Ectodermal cell (in vitro differentiated cells): Measurements from ENCODE around the gene GRK5.

ENCODE experiments used
- H3K27ac ChIP-seq: 2 replicates; pipeline ENCODE4 v1.7.0; 2013; ENCODE audit warnings: mild to moderate bottlenecking, low read depth, low read length; ENCODE audit not compliant: insufficient read depth, poor library complexity, severe bottlenecking
- H3K27me3 ChIP-seq: 2 replicates; pipeline ENCODE4 v1.7.0; 2013; ENCODE audit warnings: mild to moderate bottlenecking, low read length; ENCODE audit not compliant: insufficient read depth, control insufficient read depth, poor library complexity, severe bottlenecking
- H3K36me3 ChIP-seq: one replicate; pipeline ENCODE4 v1.7.0; 2013; ENCODE audit warnings: low read length; ENCODE audit not compliant: control insufficient read depth, insufficient read depth
- H3K4me1 ChIP-seq: one replicate; pipeline ENCODE4 v1.7.0; 2013; ENCODE audit warnings: low read length; ENCODE audit not compliant: control insufficient read depth, insufficient read depth
- H3K4me3 ChIP-seq: 2 replicates; pipeline ENCODE4 v1.7.0; 2013; ENCODE audit warnings: low read depth, low read length, control low read depth; ENCODE audit not compliant: insufficient read depth
- H3K9me3 ChIP-seq: 2 replicates; pipeline ENCODE4 v1.7.0; 2013; ENCODE audit warnings: mild to moderate bottlenecking, low read length, moderate library complexity; ENCODE audit not compliant: control insufficient read depth
- WGBS, 2 experiments: methylation state at CpG; one replicate each; pipeline ENCODE4 v1.1.7; 2013; ENCODE audit warnings: missing lambda C conversion rate in 2 of 2; 5-methylcytosine and 5-hydroxymethylcytosine counted together

The GRK5 gene

GRCh38 chr10:119373294-119374102 lies 166.1 kb downstream of the GRK5 start:
- no peak overlapping the region for H3K27ac ChIP-seq
- H3K27me3 ChIP-seq = no peaks in the 10 kb centered on the region
- 96% methylated on average over 10 to 13 of the region's 13 CpGs for WGBS, 2 experiments
- H3K9me3 ChIP-seq = no peaks in the 10 kb centered on the region
- peaks cover 37% of the 10 kb centered on the region for H3K4me1 ChIP-seq
- no peaks in the 10 kb centered on the region for H3K36me3 ChIP-seq
- no peak overlapping the region for H3K4me3 ChIP-seq

DNA sequence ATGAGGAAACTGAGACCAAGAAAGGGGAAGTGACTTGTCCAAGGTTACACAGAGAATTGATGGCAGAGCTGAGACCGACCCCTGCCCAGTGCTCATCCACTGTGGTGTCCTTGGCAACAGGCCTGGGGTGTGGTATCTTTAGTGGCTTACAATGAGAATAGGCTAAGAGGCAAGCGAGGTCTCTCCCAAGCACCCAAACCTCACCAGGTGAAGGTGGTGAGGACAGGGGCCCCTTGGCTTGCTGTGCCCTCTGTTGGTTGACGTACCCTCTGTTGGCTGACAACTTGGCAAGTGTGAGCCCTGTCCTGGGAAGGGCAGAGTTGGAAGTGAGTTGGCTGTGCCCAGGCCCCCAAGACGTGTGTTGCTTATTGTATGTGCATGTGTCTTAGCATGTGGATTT lies 166.9 kb downstream of the GRK5 start:
- WGBS, 2 experiments = 91 to 96% methylated on average over 4 of the region's 4 CpGs
- no peak overlapping the region for H3K27ac ChIP-seq
- H3K27me3 ChIP-seq = no peaks in the 10 kb centered on the region
- no peaks in the 10 kb centered on the region for H3K36me3 ChIP-seq
- no peak overlapping the region for H3K4me3 ChIP-seq
- no peaks in the 10 kb centered on the region for H3K9me3 ChIP-seq
- peaks cover 33% of the 10 kb centered on the region for H3K4me1 ChIP-seq

GRCh38 chr10:119375574-119376272 lies 168.4 kb downstream of the GRK5 start:
- WGBS, 2 experiments = 66 to 67% methylated on average over 7 of the region's 7 CpGs
- Histone ChIP-seq H3K27ac (no peak overlapping the region), H3K4me3 (no peak overlapping the region), H3K27me3 (no peaks in the 10 kb centered on the region), H3K4me1 (peaks cover 26% of the 10 kb centered on the region), H3K36me3 (no peaks in the 10 kb centered on the region), H3K9me3 (no peaks in the 10 kb centered on the region)

GRCh38 chr10:119377451-119377957 lies 170.1 kb downstream of the GRK5 start:
- H3K4me1 ChIP-seq = peaks cover 20% of the 10 kb centered on the region
- 85% methylated on average over 4 of the region's 4 CpGs for WGBS, 2 experiments
- H3K4me3 ChIP-seq = no peak overlapping the region
- H3K36me3 ChIP-seq = no peaks in the 10 kb centered on the region
- H3K27ac ChIP-seq = no peak overlapping the region
- H3K27me3 ChIP-seq = no peaks in the 10 kb centered on the region
- H3K9me3 ChIP-seq = no peaks in the 10 kb centered on the region

GRCh38 chr10:119377958-119378736 lies 170.8 kb downstream of the GRK5 start:
- WGBS, 2 experiments = 84 to 88% methylated on average over 29 of the region's 29 CpGs
- Histone ChIP-seq H3K9me3 (no peaks in the 10 kb centered on the region), H3K27me3 (no peaks in the 10 kb centered on the region), H3K4me3 (no peak overlapping the region), H3K36me3 (no peaks in the 10 kb centered on the region), H3K4me1 (peaks cover 20% of the 10 kb centered on the region), H3K27ac (no peak overlapping the region)

- peaks cover 20% of the 10 kb centered on the region for H3K4me1 ChIP-seq
- 90 to 93% methylated on average over 8 of the region's 8 CpGs for WGBS, 2 experiments
- H3K27ac ChIP-seq = no peak overlapping the region
- H3K9me3 ChIP-seq = no peaks in the 10 kb centered on the region
- no peaks in the 10 kb centered on the region for H3K27me3 ChIP-seq
- H3K36me3 ChIP-seq = no peaks in the 10 kb centered on the region
- no peak overlapping the region for H3K4me3 ChIP-seq
Measured at GRCh38 chr10:119378737-119379067, 171.3 kb downstream of the GRK5 start.

DNA sequence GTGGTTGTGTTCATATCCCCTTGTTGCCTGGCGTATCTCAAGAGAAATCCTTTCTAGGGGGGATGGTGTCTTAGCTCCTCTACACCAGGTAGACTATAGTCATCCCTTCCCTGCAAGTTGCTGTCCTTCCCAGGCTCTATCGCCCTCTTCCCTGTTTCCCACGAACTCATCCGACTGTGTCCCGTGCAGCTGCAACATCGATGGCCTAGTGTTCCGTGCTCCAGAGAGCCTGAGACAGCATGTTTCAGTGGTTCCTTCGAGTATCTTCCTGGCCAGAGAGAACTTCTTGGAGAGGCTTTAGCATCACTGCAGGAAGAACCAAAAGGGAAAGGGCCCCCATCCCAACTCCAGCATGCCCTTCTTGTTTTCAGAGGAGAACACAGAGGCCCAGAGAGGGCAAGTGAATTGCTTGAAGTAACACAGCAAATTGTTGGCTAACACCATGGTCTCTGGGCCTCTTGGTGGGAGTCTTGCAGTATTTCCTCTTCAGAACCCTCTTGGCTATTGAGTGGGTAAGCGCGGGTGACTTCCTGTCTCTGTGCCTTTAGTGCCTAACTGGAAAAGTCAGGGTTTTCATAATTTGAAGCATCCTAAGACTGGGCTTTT lies 172.2 kb downstream of the GRK5 start:
- Histone ChIP-seq H3K4me1 (peaks cover 20% of the 10 kb centered on the region), H3K27me3 (no peaks in the 10 kb centered on the region), H3K27ac (no peak overlapping the region), H3K4me3 (no peak overlapping the region), H3K9me3 (no peaks in the 10 kb centered on the region), H3K36me3 (no peaks in the 10 kb centered on the region)
- WGBS, 2 experiments = 93 to 96% methylated on average over 10 of the region's 10 CpGs

GRCh38 chr10:119383174-119383856 lies 175.9 kb downstream of the GRK5 start:
- Histone ChIP-seq H3K9me3 (no peaks in the 10 kb centered on the region), H3K27ac (no peak overlapping the region), H3K36me3 (no peaks in the 10 kb centered on the region), H3K4me3 (no peak overlapping the region), H3K27me3 (no peaks in the 10 kb centered on the region), H3K4me1 (peaks cover 2% of the 10 kb centered on the region)
- WGBS, 2 experiments = 94 to 97% methylated on average over 11 of the region's 11 CpGs

DNA sequence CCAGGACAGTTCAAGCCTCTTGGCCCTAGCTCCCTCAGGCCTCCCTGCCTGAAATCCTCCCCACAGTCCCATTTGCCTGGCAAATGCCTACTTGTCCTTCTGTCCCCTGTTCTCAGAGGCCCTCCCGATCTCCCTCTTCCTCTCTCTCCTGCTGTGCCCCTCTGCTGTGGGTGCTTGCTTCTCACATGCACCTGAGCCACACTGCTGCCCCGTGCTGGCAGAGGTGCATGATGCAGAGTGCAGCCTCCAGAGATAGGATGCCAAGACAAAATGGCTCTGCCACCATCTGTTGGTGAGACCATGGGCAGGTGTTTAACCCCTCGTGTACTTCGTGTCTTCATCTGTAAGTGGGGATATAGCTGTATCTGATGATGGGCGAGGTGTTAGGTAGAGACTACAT lies 176.8 kb downstream of the GRK5 start:
- Histone ChIP-seq H3K4me3 (no peak overlapping the region), H3K27ac (no peak overlapping the region), H3K27me3 (no peaks in the 10 kb centered on the region), H3K36me3 (no peaks in the 10 kb centered on the region), H3K9me3 (no peaks in the 10 kb centered on the region), H3K4me1 (no peaks in the 10 kb centered on the region)
- WGBS, 2 experiments = 90 to 91% methylated on average over 5 of the region's 5 CpGs
